GM12873 (cell line): ENCODE results near the gene RHBDL3.

Source experiments
- TF ChIP-seq, protein P1 (sequence below): IDR thresholded peaks from 2 replicates; pipeline ENCODE4 v1.5.1; 2012; ENCODE audit warnings: low read depth, mild to moderate bottlenecking, moderate library complexity, low read length, control low read depth; ENCODE audit not compliant: insufficient read depth; ENCODE audit errors: missing control alignments

The RHBDL3 gene

GRCh38 chr17:32320847-32321246 lies 55.2 kb downstream of the RHBDL3 start:
- TF ChIP-seq, protein P1, sequence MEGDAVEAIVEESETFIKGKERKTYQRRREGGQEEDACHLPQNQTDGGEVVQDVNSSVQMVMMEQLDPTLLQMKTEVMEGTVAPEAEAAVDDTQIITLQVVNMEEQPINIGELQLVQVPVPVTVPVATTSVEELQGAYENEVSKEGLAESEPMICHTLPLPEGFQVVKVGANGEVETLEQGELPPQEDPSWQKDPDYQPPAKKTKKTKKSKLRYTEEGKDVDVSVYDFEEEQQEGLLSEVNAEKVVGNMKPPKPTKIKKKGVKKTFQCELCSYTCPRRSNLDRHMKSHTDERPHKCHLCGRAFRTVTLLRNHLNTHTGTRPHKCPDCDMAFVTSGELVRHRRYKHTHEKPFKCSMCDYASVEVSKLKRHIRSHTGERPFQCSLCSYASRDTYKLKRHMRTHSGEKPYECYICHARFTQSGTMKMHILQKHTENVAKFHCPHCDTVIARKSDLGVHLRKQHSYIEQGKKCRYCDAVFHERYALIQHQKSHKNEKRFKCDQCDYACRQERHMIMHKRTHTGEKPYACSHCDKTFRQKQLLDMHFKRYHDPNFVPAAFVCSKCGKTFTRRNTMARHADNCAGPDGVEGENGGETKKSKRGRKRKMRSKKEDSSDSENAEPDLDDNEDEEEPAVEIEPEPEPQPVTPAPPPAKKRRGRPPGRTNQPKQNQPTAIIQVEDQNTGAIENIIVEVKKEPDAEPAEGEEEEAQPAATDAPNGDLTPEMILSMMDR: no peak

DNA sequence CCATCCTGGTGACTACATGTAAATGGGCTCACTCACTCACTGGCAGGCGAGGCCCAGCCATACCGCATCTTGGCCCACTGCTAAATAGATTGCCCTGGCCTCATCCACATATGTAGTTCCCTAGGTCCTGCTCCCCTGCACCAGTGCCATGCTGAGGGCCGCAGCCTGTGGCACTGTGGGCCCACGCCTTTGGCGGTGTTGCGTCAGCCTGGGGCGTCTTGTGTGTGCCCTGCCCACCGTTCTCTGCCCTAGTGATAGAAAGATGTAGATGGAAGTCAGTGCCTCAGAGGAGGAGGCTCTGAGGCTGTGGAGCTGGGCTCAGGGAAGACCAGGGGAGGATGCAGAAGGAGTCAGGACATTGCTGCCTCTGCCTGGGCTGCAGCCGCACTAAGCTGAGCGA lies 57.4 kb downstream of the RHBDL3 start:
- TF ChIP-seq, protein P1: no peak

DNA sequence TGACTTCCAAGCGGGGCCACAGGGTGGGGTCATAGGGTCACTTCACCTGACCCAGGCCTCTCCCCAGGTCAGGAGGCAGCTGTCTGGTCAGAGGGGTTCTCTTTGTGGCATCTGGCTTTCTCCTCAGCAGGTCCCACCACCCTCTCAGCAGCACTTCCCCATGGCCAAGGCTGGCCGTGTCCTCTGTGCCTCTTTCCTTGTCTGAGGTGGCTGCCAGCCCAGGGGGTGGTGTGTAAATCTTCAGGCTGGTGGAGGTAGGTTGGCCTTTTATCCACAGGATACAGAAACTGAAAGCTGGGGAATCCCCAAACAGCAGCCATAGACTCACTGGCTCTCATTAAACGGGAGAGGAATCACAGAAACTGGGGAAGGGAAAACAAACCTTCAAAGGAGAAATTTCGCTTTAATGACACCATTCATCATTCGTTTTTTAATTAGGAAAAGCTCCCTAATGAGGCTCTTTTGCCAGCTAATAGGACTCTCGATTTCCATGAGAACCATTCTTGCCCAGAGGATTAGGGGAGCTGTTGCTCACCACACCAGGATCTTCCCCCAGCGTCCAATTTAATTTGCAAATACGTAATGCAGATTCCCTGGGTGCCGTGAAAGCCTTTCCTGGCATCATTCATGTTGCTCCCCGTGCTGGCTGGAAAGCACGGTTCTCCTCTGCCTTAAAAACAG lies 58.3 kb downstream of the RHBDL3 start:
- TF ChIP-seq, protein P1: no peak

GRCh38 chr17:32327911-32328310 lies 62.3 kb downstream of the RHBDL3 start:
- TF ChIP-seq, protein P1: no peak

DNA sequence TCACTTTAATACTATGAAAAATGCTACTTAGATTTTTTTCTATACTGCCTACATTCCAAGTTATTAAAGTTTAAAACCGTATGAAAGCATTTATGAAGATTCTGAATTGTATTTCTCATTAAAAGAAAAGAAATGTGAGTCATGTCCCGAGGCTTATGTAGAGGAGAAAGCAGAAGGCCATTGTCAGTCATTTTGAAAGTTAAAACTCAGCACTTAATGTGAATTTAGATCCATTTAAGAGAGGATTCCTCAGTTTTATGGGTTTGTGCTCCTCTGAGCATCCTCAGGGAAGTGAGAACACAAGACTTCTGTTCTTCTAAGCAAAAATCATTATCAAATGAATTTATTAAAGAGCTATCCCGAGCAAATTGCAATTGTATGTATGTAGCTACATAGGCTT lies 64.5 kb downstream of the RHBDL3 start:
- TF ChIP-seq, protein P1: no peak

DNA sequence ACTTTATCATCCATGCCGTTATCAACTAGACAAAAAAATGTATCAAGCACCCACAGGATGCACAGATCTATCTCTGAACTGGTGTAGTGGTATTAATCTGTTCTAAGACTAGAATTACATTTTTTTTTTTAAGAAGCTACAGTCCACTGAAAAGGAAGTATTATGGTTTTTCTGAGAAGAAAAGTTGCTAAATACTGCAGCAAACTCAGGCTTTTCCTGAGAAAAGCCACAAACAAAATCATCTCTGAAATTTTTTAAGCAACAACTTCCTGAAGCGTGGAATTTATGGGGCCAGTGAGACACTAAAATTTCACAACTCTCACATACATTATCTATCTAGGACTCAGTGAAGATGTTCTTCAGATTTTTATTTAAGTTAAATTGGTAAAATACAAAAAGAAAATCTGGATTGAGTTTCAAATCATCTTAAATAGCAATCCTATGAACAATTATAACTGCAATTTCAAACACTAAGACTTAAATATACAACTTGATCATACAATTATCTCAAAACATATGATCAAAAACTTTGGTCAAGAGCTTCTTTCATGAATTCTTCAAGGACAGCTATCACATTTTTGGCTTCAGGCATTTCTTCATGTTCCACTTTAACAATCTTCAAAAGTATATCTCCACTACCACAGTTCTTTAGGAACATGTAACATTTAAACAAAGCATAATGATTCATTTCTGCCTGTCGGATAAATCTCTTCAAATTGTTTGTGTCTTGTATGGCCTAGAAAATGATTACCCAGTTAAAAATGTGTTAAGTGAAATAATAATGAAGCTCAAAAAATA lies 65.8 kb downstream of the RHBDL3 start:
- TF ChIP-seq, protein P1: no peak

- TF ChIP-seq, protein P1: no peak
Observed at GRCh38 chr17:32333187-32333586, 67.6 kb downstream of the RHBDL3 start.
